HG02678 (cell line): ENCODE data around the gene KMT2C.
"Not testable (repeated sequence)": the region's sequence is repeated elsewhere in the genome, so short reads cannot be mapped to it uniquely, and the experiment has no call there.

ENCODE experiments used
- ATAC-seq: cut with Tn5 transposase; IDR thresholded peaks from one replicate; pipeline ENCODE4 v1.9.1; 2021; ENCODE audit warnings: mild to moderate bottlenecking, moderate library complexity; ENCODE audit not compliant: unreplicated experiment

The KMT2C gene

GRCh38 chr7:152406030-152406429 lies 29.8 kb downstream of the KMT2C start:
- not testable (repeated sequence) for ATAC-seq

GRCh38 chr7:152403726-152404125 lies 32.1 kb downstream of the KMT2C start:
- ATAC-seq, result no peak

GRCh38 chr7:152402384-152403250 lies 33.2 kb downstream of the KMT2C start:
- no peak for ATAC-seq

GRCh38 chr7:152399344-152399743 lies 36.5 kb downstream of the KMT2C start:
- no peak for ATAC-seq

GRCh38 chr7:152395112-152395511 lies 40.7 kb downstream of the KMT2C start:
- ATAC-seq, result no peak

- ATAC-seq, result not testable (repeated sequence)
Observed at GRCh38 chr7:152394214-152394613, 41.6 kb downstream of the KMT2C start.

- ATAC-seq, result peak; percentile 58
Observed at GRCh38 chr7:152392254-152392653, 43.5 kb downstream of the KMT2C start.

- not testable (repeated sequence) for ATAC-seq
Observed at GRCh38 chr7:152386136-152386764, 49.6 kb downstream of the KMT2C start.

- not testable (repeated sequence) for ATAC-seq
Observed at GRCh38 chr7:152384235-152385200, 51.3 kb downstream of the KMT2C start.

- ATAC-seq, result no peak
Observed at GRCh38 chr7:152383341-152384234, 52.2 kb downstream of the KMT2C start.

GRCh38 chr7:152382244-152382643 lies 53.6 kb downstream of the KMT2C start:
- ATAC-seq, result no peak

- ATAC-seq, result not testable (repeated sequence)
Observed at GRCh38 chr7:152380931-152381578, 54.7 kb downstream of the KMT2C start.

GRCh38 chr7:152378497-152378896 lies 57.3 kb downstream of the KMT2C start:
- not testable (repeated sequence) for ATAC-seq

- not testable (repeated sequence) for ATAC-seq
Observed at GRCh38 chr7:152376716-152377484, 58.9 kb downstream of the KMT2C start.

- no peak for ATAC-seq
Observed at GRCh38 chr7:152370297-152370696, 65.5 kb downstream of the KMT2C start.

GRCh38 chr7:152369518-152369917 lies 66.3 kb downstream of the KMT2C start:
- no peak for ATAC-seq

GRCh38 chr7:152367170-152367569 lies 68.6 kb downstream of the KMT2C start:
- ATAC-seq, result no peak

GRCh38 chr7:152366662-152367061 lies 69.1 kb downstream of the KMT2C start:
- ATAC-seq, result no peak
